Measurements from ENCODE around the gene MBOAT1.

The MBOAT1 gene

GRCh38 chr6:20124545-20124944 lies 87.7 kb downstream of the MBOAT1 start:
- Histone ChIP-seq H3K9me3 (ENCODE audit: severe bottlenecking) (no peaks in the 10 kb centered on the region), H3K4me3 (ENCODE audit: low read depth, low read length) (no peak overlapping the region), H3K27ac (no peak overlapping the region), H3K27me3 (ENCODE audit: insufficient read depth, low read depth, severe bottlenecking) (no peaks in the 10 kb centered on the region), H3K36me3 (no peaks in the 10 kb centered on the region)
- TF ChIP-seq CTCF (IDR thresholded peaks at IDR 0.05; ENCODE audit: low read depth, low read length) = no peak
- DNase-seq = no peak

DNA sequence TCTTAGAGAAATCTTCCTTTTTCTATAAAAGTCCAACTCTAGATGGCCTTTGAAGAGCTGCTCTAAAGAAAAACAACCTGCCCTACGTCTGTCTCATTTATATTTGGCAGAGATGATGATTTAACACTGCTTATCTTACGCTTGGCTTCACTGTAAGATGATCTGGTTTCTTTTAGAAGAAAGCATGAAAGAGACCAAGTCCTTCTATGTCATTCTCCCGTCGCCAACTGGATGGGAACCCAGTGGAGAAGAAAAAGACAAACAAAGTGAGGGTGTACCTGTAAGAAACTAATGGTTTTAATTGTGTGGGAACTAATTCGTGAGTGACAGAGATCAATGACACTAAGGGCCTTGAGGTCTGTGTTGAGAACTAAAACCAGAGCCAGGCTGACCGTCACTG lies 92.8 kb downstream of the MBOAT1 start:
- no peak for TF ChIP-seq CTCF (IDR thresholded peaks at IDR 0.05; ENCODE audit: low read depth, low read length)
- H3K36me3 ChIP-seq = no peaks in the 10 kb centered on the region
- DNase-seq = no peak
- H3K9me3 ChIP-seq (ENCODE audit: severe bottlenecking) = no peaks in the 10 kb centered on the region
- no peaks in the 10 kb centered on the region for H3K27me3 ChIP-seq (ENCODE audit: insufficient read depth, low read depth, severe bottlenecking)
- no peak overlapping the region for H3K27ac ChIP-seq
- no peak overlapping the region for H3K4me3 ChIP-seq (ENCODE audit: low read depth, low read length)

GRCh38 chr6:20118892-20119291 lies 93.4 kb downstream of the MBOAT1 start:
- no peak for DNase-seq
- Histone ChIP-seq H3K36me3 (peaks cover 3% of the 10 kb centered on the region; the same call in 1 of the 2 replicates), H3K9me3 (ENCODE audit: severe bottlenecking) (no peaks in the 10 kb centered on the region), H3K4me3 (ENCODE audit: low read depth, low read length) (no peak overlapping the region), H3K27ac (no peak overlapping the region), H3K27me3 (ENCODE audit: insufficient read depth, low read depth, severe bottlenecking) (no peaks in the 10 kb centered on the region)
- TF ChIP-seq CTCF (IDR thresholded peaks at IDR 0.05; ENCODE audit: low read depth, low read length) = no peak

DNA sequence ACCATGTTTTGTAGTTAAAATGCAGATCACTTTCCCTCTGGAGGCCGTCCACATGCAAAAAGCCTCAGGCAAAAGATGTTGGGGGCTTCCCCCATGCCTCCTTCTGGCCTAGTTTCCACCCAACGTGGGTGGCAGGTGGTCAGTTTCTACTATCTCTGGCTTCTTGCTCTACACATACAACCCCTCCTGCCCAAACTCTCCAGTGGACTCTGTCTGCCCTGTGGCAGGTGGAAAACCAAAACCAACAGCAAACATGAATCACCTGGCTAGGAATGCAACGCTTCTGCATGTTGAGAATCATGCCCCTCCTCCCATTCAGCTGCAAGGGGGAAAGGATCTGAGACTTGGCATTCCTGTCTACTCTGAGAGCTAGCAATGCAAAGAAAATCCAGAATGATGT lies 94.8 kb downstream of the MBOAT1 start:
- no peak for TF ChIP-seq CTCF (IDR thresholded peaks at IDR 0.05; ENCODE audit: low read depth, low read length)
- Histone ChIP-seq H3K9me3 (ENCODE audit: severe bottlenecking) (no peaks in the 10 kb centered on the region), H3K4me3 (ENCODE audit: low read depth, low read length) (no peak overlapping the region), H3K27me3 (ENCODE audit: insufficient read depth, low read depth, severe bottlenecking) (no peaks in the 10 kb centered on the region), H3K36me3 (peaks cover 3% of the 10 kb centered on the region; the same call in 1 of the 2 replicates), H3K27ac (no peak overlapping the region)
- no peak for DNase-seq

DNA sequence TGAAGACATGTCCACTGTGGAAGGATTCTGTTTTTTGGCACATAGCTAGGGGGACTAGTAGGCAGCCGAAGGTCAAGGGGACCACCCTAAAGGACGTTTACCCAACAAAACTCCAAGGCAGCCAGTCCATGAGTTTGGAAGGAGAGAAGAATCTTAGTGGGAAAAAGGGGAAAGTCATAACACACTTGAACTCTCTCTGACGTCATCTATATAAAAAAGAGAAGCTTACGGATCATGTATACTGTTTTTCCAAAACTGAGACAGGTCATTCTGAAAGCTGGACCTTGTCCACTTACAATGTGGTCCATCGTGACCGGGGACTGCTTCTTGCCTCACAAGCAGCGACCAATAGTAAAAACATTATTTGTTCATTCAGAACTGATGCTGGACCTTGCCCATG lies 95.5 kb downstream of the MBOAT1 start:
- Histone ChIP-seq H3K9me3 (ENCODE audit: severe bottlenecking) (no peaks in the 10 kb centered on the region), H3K36me3 (peaks cover 3% of the 10 kb centered on the region; the same call in 1 of the 2 replicates), H3K27me3 (ENCODE audit: insufficient read depth, low read depth, severe bottlenecking) (no peaks in the 10 kb centered on the region), H3K4me3 (ENCODE audit: low read depth, low read length) (no peak overlapping the region), H3K27ac (no peak overlapping the region)
- no peak for TF ChIP-seq CTCF (IDR thresholded peaks at IDR 0.05; ENCODE audit: low read depth, low read length)
- no peak for DNase-seq

DNA sequence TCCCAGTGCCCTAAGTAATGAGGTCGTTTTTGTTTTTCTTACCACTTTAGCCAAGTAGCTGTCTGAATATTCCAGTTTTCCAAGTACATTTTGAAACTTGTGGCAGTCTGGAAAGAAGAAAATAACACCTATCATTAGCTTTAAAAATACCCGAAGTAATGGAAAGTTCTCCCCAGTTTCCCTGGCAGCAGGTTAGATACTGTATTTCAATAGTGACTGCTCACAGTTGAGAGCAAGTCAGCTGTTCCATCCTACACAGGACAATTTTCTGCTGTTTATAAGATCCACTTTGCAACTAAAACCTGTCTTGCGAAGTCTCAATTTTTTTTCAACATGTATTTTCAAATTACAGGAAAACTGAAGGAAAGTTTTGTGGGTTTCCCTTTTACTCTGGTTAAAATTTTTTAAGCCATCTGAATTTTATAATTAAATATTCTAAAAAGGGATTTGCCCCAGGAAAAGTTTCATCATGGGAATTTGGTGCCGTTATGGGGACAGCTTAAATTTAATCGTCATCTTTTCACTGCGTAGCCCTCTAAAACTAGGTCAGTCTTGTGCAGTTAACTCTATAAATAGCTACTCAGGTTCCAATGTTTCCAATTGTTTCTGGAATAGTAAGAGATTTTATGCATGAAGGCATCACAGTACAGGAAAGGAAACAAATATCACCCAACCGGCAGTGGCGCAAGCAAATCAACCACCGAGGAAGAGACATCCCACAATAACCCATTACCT lies 96.9 kb downstream of the MBOAT1 start:
- TF ChIP-seq CTCF (IDR thresholded peaks at IDR 0.05; ENCODE audit: low read depth, low read length) = no peak
- Histone ChIP-seq H3K9me3 (ENCODE audit: severe bottlenecking) (no peaks in the 10 kb centered on the region), H3K36me3 (peaks cover 3% of the 10 kb centered on the region; the same call in 1 of the 2 replicates), H3K27ac (no peak overlapping the region), H3K4me3 (ENCODE audit: low read depth, low read length) (no peak overlapping the region), H3K27me3 (ENCODE audit: insufficient read depth, low read depth, severe bottlenecking) (no peaks in the 10 kb centered on the region)
- DNase-seq = no peak
